ENCODE results near the gene CLTA.
A peak's percentile ranks its signal among the peaks of the same experiment; 100 is the strongest.
"Not testable (repeated sequence)": the region's sequence is repeated elsewhere in the genome, so short reads cannot be mapped to it uniquely, and the experiment has no call there.

CLTA gene

GRCh38 chr9:36158122-36158521 is 32.6 kb upstream of the CLTA start:
- no peak for DNase-seq (ENCODE audit: low read depth in 2 of 2)

GRCh38 chr9:36158917-36159316 is 31.8 kb upstream of the CLTA start:
- no peak for DNase-seq (ENCODE audit: low read depth in 2 of 2)

- not testable (repeated sequence) for DNase-seq (ENCODE audit: low read depth in 2 of 2)
Measured at GRCh38 chr9:36159509-36159908, 31.2 kb upstream of the CLTA start.

GRCh38 chr9:36160126-36160525 is 30.6 kb upstream of the CLTA start:
- DNase-seq (ENCODE audit: low read depth in 2 of 2): not testable (repeated sequence)

GRCh38 chr9:36161187-36161586 is 29.5 kb upstream of the CLTA start:
- DNase-seq (ENCODE audit: low read depth in 2 of 2): no peak

GRCh38 chr9:36162211-36162738 is 28.4 kb upstream of the CLTA start:
- no peak for DNase-seq (ENCODE audit: low read depth in 2 of 2)

GRCh38 chr9:36163049-36163785 is 27.5 kb upstream of the CLTA start:
- no peak for DNase-seq (ENCODE audit: low read depth in 2 of 2)

GRCh38 chr9:36163786-36164170 is 26.9 kb upstream of the CLTA start:
- DNase-seq (ENCODE audit: low read depth in 2 of 2): no peak

GRCh38 chr9:36164372-36164771 is 26.3 kb upstream of the CLTA start:
- DNase-seq (ENCODE audit: low read depth in 2 of 2): no peak

GRCh38 chr9:36164989-36165388 is 25.7 kb upstream of the CLTA start:
- DNase-seq (ENCODE audit: low read depth in 2 of 2): no peak

GRCh38 chr9:36165826-36166167 is 24.9 kb upstream of the CLTA start:
- DNase-seq (ENCODE audit: low read depth in 2 of 2): no peak

- peak; percentile 61 to 74 for DNase-seq (ENCODE audit: low read depth in 2 of 2)
Measured at GRCh38 chr9:36166168-36166927, 24.4 kb upstream of the CLTA start.

- DNase-seq (ENCODE audit: low read depth in 2 of 2): no peak
Measured at GRCh38 chr9:36169166-36169565, 21.6 kb upstream of the CLTA start, which contains the start of gene CCIN. Gene CCIN (plus strand): TSS chr9:36169388. CDS start chr9:36169503, 115 bp downstream.

- no peak for DNase-seq (ENCODE audit: low read depth in 2 of 2)
Measured at GRCh38 chr9:36169708-36170107, 21.0 kb upstream of the CLTA start.

- no peak for DNase-seq (ENCODE audit: low read depth in 2 of 2)
Measured at GRCh38 chr9:36170531-36170930, 20.2 kb upstream of the CLTA start.

GRCh38 chr9:36173861-36174260 is 16.9 kb upstream of the CLTA start:
- no peak for DNase-seq (ENCODE audit: low read depth in 2 of 2)

- no peak for DNase-seq (ENCODE audit: low read depth in 2 of 2)
Measured at GRCh38 chr9:36174271-36174670, 16.4 kb upstream of the CLTA start.

GRCh38 chr9:36174731-36175130 is 16.0 kb upstream of the CLTA start:
- DNase-seq (ENCODE audit: low read depth in 2 of 2): no peak

- not testable (repeated sequence) for DNase-seq (ENCODE audit: low read depth in 2 of 2)
Measured at GRCh38 chr9:36175209-36175608, 15.5 kb upstream of the CLTA start.

GRCh38 chr9:36176496-36176895 is 14.2 kb upstream of the CLTA start:
- not testable (repeated sequence) for DNase-seq (ENCODE audit: low read depth in 2 of 2)

GRCh38 chr9:36177571-36177970 is 13.2 kb upstream of the CLTA start:
- no peak for DNase-seq (ENCODE audit: low read depth in 2 of 2)

GRCh38 chr9:36180243-36180642 is 10.5 kb upstream of the CLTA start:
- not testable (repeated sequence) for DNase-seq (ENCODE audit: low read depth in 2 of 2)

GRCh38 chr9:36187414-36187813 is 3.3 kb upstream of the CLTA start:
- DNase-seq (ENCODE audit: low read depth in 2 of 2): no peak

Data from stimulated activated CD4-positive, alpha-beta T cell treated with anti-CD3 and anti-CD28 coated beads, Interleukin-15, amount 100 ng/mL, for 48 hours (primary cell).